GM19239 (cell line): ENCODE measurements around the gene GNPTAB.
A peak's percentile ranks its signal among the peaks of the same experiment; 100 is the strongest.
"Not testable (repeated sequence)": the region's sequence is repeated elsewhere in the genome, so short reads cannot be mapped to it uniquely, and the experiment has no call there.

Experiments used
- DNase-seq: peaks from one replicate; pipeline ENCODE4 v3.0.0; 2011; ENCODE audit warnings: low spot score; ENCODE audit not compliant: insufficient read length
- FAIRE-seq: peaks from 2 replicates; lab custom pipeline; 2011; peaks lifted over from hg19 to GRCh38; lab: Jason Lieb, UNC

GNPTAB gene

DNA sequence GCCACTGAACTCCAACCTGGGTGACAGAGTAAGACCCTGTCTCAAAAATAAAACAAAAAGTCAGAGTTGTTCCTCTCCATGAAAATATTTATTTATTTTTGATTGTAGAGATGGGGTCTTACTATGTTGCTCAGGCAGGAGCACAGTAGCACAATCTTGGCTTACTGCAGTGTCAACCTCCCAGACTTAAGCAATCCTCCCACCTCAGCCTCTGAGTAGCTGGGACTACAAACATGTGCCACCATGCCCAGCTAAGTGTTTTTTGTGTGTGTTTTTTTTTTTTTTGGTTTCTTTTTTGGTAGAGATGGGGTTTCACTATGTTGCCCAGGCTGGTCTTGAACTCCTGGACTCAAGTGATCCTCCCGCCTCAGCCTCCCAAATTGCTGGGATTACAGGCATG, 18.0 kb downstream of the GNPTAB start:
- FAIRE-seq, DNase-seq: not testable (repeated sequence)

DNA sequence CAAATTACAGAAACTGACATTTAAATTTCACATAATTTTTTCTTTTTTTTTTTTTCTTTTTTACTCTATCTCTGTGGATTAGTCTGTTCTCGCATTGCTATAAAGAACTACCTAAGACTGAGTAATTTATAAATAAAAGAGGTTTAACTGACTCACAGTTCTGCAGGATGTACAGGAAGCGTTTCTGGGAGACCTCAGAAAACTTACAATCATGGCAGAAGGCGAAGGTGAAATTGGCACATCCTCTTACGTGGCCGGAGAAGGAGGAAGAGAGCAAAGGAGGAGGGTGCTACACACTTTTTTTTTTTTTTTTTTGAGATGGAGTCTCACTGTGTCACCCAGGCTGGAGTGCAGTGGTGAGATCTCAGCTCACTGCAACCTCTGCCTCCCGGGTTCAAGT, 19.4 kb downstream of the GNPTAB start:
- not testable (repeated sequence) for FAIRE-seq

DNA sequence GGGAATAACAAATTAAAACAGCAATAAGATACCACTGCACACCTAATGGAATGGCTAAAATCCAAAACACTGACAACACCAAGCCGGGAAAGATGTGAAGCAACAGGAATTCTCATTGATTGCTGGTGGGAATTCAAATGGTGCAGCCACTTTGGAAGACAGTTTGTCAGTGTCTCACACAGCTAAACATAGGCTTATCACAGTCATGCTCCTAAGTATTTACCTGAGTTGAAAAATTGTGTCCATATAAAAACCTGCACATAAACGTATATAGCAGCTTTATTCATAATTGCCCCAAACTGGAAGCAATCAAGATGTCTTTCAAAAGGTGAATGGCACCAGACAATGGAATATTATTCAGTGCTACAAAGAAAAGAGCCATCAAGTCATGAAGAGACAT, 21.6 kb downstream of the GNPTAB start:
- DNase-seq (no peak), FAIRE-seq (no peak)

More for the DNA sequence above, 19.4 kb downstream of the GNPTAB start:
- DNase-seq, result not testable (repeated sequence)

DNA sequence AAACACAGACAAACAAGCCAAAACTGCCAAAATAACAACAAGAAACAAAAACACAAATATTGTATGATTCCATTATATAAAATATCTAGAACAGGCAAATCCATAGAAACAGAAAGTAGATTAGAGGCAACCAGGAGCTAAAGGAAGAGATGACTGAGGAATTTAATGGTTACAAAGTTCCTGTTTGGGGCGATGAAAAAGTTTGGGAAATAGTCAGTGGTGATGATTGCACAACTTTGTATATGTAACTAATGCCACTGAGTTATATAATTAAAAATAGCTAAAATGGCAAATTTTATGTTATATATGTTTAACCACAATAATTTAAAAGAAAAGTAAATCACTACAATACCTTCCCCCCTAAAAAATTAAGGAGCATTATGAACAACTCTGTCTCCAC, 24.5 kb downstream of the GNPTAB start:
- FAIRE-seq (no peak), DNase-seq (no peak)

DNA sequence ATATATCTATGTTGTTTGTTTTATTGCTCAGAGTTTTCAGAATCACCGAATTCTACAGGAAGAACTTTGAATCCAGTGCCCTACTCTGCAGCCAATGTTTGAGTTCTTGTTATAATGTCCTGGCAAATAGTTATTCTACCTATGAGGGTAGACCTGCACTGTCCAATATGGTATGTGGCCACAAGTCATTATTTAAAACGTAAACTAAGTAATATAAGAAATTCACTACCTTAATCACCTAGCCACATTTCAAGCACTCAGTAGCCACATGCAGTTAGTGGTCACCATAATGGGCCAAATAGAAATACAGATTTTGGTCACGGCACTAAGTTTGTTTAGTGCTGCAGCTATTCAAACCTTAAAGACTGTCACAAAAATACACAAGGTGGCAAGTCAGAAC, 26.4 kb downstream of the GNPTAB start:
- FAIRE-seq, result no peak
- no peak for DNase-seq

DNA sequence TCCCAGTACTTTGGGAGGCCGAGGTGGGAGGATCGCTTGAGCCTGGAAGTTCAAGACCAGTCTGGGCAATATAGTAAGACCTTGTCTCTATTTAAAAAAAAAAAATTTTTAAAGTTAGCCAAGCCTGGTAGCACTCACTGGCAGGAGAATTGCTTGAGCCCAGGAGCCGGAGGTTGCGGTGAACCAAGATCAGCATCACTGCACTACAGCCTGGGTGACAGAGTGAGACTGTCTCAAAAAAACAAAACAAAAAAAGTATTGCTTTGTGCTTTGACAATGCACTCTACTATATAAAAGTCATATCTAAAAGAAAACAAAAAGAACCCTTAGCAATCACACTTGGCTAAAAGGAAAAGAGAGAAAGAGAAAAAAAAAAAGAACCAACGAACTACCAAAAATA, 26.8 kb downstream of the GNPTAB start:
- DNase-seq (no peak), FAIRE-seq (no peak)

DNA sequence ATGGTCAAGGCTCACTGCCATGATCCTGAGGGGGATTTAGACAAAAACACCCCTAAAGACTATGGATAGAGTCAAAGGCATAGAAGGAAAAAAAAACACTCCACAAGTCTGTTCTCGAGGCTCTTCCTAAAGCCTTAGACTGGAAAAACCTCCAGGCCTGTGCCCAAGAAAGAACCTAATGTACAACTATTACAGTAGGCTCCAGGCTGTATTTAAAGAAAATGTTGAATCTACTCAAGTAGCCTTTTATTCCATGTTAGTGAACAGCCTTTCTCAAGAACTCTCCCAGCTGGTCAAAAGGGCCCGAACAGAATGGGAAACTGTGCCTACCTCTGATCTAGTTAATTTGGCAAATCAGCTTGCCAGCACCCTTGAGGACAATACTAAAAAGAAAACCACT, 28.3 kb downstream of the GNPTAB start:
- DNase-seq (no peak), FAIRE-seq (no peak)

DNA sequence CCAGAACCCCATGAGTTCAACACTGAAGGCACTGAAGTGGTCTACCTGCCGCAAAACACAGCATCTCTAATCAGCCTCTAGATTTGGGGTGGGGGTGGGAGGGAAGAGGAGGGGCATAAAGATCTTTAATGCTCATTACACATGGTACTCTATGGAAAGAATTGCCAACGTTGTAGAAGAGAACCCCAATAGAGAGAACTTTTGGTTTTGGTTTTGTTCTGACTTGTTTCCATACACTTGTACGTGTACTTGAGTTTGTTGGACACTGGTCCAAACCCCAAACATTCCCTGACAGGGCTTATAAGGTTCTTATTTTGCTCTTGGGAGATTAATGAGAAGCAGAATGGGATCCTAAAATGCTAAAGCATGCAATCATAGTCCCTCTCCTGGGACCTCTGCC, 31.0 kb downstream of the GNPTAB start:
- DNase-seq, result no peak
- FAIRE-seq, result peak; percentile 28

DNA sequence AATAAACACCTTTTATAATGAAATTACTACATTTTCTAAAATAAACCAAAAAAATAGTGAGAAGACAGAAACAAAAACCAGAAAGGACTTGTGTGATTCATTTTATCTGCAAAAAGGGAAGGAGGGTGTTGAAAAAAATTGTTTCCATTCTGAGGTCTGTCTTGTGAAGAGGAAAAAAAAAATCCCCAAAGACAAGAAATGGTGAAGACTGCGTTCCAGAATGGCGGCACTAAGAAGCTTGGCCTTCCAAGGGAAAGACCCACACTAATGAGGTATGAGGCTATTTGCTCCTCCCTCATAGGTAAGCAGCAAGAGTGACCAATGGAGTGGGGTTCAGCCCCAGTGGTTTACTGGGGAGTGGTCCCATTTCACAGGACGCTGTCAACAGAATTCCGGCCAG, 35.0 kb downstream of the GNPTAB start:
- FAIRE-seq (no peak), DNase-seq (no peak)

DNA sequence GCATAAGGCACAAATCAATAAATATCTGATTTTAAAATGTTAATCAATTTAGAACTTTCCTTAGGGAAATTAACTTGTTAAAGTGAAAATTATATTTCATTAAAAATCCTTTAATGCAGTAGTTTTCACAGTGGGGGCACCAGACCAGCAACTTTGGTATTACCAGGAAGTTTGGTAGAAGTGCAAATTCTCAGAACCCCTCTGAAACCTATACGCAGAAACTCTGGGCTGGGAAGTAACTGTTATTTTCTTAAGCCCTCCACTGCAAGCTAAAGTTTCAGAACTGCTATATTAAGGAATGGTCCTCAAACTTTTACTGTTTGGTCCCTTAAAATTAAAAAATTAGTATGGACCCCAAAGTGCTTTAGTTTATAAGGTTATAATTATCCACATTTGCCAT, 35.7 kb downstream of the GNPTAB start:
- FAIRE-seq (peak; percentile 11), DNase-seq (no peak)

DNA sequence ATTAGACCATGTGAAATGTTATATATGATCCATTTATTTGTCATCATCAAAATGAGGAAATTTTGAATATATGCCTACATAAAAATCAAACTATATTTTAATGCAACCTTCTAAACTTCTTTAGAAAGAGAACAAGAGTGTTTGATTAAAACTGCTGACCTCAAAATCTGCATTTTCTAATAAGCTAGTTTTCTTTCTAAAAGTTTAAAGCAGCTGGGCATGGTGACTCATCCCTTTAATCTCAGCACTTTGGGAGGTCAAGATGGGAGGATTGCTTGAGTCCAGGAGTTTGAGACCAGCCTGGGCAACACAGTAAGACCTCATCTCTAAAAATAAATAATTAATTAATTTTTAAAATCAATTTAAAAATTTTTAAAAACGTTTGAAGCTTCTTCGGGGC, 36.2 kb downstream of the GNPTAB start:
- no peak for FAIRE-seq
- no peak for DNase-seq

DNA sequence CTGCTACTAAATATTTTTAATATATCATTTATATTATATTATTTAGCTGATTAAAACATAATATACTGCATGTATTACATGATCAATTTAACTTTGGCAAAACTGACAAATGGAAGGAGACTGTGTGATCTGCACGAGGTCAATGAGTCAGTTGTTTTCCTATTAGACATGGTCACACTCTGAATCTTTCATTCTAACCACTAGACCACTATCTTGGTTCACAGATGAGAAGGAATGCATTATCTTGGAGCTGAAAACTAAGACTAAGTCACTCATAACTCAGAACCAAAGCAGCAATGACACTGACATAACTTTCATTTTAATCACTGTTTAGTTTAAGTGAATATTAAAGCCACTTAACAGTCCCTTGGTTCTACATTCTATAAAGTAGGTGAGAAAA, 37.4 kb downstream of the GNPTAB start:
- DNase-seq (no peak), FAIRE-seq (peak; percentile 62)

DNA sequence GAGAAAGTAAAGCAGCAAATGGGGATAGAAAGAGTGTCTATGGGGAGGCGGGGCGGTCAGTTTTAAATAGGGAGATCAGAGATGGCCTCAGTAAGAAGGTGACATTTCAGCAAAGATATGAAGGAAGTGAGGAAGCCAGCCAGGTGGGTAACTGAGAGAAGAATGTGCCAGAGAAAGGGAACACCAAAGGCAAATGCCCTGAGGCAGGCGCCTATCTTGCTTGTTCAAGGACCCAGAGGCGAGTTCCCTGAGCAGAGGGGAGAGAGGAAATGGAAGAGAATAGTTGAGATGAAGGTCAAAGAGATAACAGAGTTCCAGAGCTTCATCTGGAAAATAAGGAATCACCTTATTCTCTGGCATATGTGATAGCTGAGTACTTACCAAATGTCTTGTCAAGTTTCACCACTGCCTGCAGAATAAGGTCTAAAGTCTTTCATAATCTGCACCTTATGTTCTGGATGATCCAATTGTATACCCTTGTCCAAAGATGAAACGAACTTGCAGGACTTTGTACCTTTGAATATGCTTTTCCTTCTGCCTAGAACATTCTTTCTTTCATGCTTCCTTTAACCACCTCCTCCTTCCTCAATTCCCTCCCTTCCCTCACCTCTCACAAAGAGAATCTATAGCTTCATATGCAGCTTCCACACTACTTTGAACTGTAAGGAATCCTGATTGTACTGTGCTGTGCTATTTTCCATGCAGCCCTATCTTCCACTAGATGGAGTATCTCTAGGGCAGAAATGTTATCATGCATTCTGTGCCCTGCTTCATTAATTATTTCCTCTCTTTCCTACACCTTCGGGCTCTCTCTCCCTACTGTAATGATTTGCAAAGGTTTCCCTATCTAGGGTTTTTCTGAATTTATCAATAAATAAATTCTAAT, 38.5 kb downstream of the GNPTAB start:
- FAIRE-seq (no peak), DNase-seq (no peak)

DNA sequence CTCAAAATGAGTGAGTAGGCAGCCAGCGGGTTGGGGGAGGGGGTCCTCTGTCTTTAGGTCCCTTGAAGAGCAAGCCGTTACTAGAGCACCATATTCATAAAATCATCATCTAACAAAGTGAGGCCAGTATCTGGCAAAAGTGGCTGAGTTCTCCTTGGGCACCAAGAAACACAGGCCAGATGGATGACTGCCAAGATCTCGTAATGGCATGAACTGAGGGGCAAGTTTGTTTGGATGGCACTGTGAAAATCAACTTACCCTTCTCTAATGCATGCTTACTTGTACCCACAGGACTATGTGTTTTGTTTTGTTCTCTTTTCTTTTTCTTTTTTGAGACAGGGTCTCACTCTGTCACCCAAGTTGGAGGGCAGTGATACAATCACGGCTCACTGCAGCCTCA, 41.6 kb downstream of the GNPTAB start:
- DNase-seq (no peak), FAIRE-seq (no peak)

DNA sequence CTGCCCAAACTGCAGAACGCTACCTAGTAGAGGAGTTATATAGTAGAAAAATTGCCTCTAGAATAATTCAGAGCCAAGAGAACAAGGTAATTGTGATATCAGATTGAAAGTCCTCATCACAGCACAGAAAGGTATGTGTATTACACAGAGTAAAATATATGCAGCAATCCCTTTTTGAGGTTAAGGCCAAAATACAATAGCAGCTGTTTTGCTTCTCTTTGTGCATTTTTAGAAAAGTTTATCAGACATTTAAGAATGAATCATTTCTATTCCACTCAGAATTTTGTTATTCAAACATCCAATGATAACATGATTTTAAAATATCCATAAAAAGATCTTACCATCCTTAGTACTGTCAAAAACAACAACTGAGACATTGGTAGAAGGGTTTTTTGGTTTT, 45.1 kb downstream of the GNPTAB start:
- no peak for DNase-seq
- no peak for FAIRE-seq

DNA sequence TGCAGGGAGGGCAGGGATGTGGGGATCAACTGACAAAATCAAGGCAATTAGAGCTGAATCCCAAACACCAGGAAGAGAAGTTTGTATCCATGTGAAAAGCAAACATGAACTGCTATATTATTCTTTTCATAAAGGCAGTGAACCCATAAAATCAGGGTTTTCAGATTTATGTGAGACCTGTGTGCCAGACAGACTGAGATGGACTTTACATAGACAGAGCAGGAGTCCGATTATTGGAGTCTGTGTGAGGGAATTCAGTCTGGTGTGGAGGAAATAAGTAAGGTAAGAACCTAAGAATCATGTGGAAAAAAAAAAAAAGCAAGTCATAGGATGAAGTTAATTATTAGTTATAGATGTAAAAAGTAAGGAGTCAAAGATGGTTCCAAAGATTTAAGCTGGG, 46.4 kb downstream of the GNPTAB start:
- no peak for FAIRE-seq
- DNase-seq, result no peak

DNA sequence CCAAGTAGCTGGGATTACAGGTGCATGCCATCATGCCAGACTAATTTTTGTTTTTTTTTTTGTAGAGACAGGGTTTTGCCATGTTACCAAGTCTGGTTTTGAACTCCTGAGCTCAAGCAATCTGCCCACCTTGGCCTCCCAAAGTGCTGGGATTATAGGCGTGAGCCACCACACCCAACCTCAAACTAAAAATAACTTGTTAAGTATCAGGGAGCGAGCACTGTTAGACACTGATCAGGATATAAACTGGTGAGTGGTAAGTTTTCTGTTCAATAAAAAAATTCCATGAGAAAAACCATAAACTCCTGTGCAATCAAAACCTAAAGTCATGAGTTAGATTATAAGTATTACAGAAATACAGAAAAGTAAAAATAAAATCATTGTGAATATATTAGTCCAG, 46.9 kb downstream of the GNPTAB start:
- no peak for FAIRE-seq
- DNase-seq, result no peak

DNA sequence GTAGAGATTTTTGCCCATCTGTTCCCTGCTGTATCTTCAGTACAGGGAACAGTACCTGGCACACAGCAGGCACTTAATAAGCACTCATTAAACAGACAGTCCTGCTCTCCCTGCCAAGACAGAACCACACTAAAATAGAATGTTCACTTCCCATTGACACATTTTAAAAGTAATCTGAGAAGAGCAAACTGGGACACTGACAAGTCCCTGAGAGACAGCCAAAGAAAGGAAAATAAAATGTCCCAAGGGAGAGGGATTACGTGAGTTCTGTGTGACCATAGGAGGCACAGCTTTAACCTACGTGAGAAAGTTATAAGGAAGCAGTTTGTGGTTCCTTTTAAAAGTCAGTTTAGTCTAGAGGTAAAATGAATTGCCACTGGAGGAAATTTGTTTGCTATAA, 47.6 kb downstream of the GNPTAB start:
- DNase-seq, result no peak
- FAIRE-seq, result no peak

DNA sequence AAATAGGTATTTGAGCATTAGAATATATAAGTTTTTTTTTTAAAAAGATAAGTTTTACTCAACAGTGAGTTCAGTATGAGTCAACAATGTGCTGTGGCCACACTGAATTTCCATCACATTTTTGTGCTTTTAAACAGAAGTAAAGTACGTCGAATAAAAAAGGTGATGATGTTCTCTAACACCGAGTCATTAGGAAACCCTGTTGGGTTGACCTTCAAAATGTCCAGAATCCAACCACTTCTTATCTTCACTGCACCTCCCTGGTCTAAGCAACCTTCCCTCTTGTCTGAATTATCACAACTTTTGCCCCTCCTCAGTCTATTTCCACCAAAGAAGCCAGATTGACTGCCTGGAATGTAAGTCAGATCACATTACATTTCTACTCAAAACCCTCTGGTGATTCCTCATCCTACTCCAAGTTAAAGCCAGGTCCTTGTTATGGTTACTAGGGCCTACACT, 48.5 kb downstream of the GNPTAB start:
- FAIRE-seq, result no peak
- DNase-seq, result no peak

DNA sequence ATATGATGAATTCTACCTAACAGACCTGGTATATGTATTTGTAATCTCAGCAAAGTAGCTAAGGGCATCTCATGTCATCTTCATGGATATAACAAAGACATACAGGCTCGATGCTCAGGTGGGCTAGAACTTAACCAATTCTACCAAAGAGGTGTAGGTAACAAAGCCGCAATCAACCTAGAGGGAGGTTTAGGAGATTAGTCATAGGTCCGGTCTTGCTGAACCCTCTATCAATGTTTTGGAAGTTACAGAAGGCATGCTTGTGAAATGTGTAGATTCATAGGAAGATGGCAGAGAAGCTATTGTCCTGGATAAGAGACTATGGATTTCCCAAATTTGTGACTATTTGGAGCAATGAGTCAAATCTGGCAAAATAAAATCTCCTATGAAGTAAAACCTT, 48.9 kb downstream of the GNPTAB start:
- FAIRE-seq (no peak), DNase-seq (no peak)

DNA sequence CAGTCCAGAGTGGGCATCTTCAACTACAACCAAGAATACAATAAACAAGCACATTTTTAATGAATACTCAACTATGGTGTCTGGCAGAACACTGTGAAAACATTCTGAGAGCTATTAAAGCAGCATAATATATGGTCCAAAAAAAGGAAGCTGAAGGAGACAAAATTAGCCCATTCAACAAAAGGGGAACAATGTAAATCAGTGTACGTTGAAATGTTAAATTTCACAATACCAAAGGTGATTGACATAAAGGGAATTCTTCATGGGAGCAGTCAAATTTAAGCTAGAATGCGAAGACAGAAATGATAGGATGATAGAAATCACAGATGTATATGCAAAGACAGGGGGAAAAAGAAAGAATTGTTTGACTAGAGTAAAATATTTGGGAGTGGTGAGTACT, 50.2 kb downstream of the GNPTAB start:
- FAIRE-seq, result no peak
- DNase-seq, result no peak

DNA sequence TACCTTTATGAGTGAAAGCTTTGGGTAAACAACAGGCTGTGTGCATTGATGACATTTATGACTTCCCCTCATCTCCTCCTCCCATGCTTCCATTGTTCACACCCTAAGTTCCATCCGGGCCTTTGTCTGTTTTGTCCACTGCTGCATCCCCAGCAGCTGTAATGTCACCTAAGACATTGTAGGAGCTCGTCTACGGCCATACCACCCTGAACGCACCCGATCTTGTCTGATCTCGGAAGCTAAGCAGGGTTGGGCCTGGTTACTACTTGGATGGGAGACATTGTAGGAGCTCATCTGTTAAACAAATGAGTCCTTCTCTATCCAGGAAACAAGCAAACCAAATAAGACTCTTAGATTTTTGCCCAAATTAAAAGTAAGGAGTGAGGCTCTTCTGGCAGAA, 51.1 kb downstream of the GNPTAB start:
- FAIRE-seq (no peak), DNase-seq (no peak)
